ENCODE results near the gene INPP5J.
"Not testable (repeated sequence)": the region's sequence is repeated elsewhere in the genome, so short reads cannot be mapped to it uniquely, and the experiment has no call there.

The INPP5J gene

DNA sequence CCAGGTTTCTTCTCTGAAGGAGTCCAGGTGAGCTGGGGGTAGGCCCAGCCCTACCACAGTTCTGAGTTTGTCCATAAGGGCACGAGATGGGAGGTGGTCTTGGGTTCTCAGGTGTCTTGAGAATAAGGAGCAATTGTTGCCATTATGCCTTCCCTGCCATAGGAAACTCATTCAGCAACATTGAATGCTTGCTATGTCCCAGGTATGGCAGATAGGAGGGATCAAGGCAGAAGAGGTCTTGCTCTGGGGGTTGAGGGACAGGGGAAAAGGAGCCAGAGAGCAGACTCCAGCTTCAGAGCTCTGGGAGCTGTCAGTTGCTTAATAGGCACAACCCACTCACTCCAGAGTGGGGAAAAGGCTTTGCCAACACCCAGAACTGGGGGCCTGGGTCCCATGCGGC, 19.7 kb upstream of the INPP5J start:
- DNase-seq, result no peak

DNA sequence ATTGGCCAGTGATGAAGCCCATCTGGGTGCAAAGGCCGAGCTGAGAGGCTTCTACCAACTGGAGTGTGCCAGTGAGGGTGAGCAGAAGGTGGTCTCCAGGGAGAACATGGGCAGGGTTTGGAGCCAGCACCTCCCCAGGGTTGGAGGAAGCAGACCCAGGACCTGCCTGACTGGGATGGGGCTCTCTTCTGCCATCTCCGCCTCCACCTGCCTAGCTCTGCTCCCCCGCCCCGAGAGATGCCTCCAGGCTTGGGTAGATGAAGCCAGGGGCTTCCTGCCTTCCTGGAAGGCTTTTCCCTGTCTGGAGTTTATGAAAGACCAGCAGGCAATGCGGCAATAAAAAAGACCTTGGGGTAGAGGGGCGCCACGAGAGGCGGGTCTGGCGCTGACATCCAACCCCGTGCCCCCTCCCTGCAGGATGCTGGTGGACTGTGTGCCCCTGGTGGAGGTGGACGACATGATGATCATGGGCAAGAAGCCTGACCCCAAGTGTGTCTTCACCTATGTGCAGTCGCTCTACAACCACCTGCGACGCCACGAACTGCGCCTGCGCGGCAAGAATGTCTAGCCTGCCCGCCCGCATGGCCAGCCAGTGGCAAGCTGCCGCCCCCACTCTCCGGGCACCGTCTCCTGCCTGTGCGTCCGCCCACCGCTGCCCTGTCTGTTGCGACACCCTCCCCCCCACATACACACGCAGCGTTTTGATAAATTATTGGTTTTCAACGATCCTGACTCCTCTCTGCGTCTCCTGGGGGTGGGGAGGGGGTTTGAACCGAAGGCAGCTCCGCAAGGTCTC, 18.7 kb upstream of the INPP5J start:
- no peak for DNase-seq

DNA sequence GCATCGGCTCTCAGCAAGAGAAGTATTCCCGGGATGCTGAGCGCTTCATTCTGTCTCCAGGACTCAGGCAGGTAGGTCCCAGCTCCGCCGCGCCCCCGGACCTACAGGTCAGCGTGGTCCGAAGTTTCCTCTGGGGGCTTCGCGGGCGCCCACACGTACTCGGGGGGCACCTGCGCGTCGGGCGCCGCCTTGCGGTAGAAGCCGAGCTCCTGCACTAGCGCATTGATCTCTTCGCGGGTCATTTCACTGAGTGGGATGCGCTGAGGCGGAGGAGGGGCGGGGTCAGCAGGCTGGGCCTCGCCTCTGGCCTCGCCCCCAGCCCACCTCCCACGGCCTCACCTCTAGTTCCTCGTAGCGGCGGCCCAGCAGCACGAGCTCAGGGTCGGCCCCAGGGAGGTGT, 17.9 kb upstream of the INPP5J start:
- no peak for DNase-seq

- DNase-seq, result no peak
Observed at GRCh38 chr22:31105282-31105929, 17.4 kb upstream of the INPP5J start.

DNA sequence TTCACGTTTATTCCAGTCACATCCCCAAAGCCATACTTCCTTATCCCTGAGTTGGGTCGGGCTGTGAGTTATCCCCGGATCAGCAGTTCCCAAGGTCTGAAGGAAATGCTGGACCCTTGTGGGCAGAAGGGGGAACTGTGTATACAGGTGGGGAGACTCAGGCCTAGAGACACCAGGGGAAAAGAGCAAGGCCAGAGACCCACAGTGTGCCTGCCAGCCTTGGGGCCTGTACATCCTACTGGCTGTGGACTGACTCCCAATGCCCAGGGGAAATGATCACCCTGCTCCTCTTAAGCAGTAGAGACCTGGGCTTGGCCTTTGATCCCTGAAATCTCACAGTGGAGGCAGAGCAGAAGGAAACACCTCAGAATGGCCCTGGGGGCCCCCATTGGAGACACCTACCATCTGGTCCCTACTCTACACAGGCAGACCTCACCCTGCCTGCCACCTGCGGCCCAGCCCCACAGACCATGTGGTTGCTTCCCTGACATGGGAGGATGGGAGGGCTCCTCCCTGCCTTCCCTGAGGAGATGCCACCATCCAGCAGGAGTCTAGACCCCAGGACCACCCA, 16.7 kb upstream of the INPP5J start:
- no peak for DNase-seq

GRCh38 chr22:31106731-31107177, 16.0 kb upstream of the INPP5J start:
- no peak for DNase-seq

- peak; percentile 39 for DNase-seq
Observed at GRCh38 chr22:31107178-31107893, 15.4 kb upstream of the INPP5J start, which contains the start of gene SELENOM. SELENOM (minus strand) TSS chr22:31107568; CDS start chr22:31107505, 63 bp downstream.

DNA sequence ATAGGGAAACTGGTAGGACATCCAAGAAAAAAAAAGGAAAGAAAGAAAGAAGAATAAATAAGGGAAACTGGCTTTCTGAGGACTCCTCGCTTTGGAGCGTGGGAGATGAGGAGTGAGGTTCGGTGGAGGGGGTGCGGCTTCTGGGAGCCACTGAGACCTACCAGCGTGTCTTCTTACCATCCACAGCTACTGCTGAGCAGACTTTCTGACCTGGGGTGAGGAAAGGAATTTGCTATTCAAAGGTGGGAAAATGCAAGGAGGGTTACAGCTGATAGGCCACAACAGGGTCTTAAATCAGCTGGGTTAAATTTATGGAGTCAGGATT, 14.9 kb upstream of the INPP5J start:
- DNase-seq, result no peak

GRCh38 chr22:31112547-31113091, 10.1 kb upstream of the INPP5J start:
- not testable (repeated sequence) for DNase-seq

- no peak for DNase-seq
Observed at GRCh38 chr22:31118046-31118820, 4.5 kb upstream of the INPP5J start.

DNA sequence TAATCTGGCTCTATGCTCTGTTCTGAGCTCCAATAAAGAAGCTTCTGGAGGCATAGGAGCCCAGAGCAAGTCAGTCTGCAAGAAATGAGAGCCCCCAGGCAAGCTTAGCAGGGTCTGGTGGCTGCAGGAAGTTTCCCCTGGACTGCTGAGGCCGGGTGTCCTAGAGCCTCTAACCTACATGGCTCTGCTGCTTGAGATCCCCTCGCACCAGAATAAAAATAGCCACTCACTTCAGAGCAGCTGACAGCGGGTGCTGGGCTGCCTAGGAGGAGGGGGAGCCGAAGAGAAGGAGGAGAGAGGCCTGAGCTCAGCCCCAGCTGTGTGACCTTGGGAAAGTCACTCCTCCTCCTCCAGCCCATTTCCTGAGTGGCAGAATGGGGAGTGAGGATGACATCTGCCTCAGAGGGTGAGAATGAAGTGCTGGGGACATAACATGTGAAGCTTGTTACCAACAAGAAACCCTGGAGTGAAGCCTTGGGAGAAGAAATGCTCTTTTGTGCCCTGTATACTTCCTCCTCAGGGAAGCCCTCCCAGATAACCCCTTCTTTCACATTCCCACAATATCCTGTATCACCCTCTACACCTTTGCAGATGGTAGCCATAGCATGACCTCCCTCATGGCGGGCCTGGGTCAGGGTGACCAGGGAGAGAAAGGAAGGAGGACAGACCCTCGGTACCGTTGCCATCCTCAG, 3.6 kb upstream of the INPP5J start:
- no peak for DNase-seq

DNA sequence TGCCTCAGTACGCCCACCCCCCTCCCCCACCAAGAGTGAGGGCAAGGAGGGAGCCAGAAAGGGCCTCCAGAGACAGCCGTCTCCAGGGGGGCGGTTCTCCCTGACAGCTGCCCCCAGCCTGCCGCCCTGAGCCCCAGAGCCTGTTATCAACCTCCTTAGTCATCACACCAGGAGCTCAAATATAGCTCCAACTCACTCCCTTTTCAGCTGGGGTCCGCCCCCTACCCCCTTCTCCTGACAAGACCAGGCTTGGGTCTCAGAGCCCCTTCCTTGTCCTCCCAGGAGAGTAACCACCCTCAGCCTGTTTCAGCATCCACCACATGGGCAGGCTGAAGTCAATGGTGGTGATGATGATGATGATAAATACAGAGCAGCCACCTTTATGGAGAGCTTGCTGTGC, 2.5 kb upstream of the INPP5J start:
- no peak for DNase-seq

DNA sequence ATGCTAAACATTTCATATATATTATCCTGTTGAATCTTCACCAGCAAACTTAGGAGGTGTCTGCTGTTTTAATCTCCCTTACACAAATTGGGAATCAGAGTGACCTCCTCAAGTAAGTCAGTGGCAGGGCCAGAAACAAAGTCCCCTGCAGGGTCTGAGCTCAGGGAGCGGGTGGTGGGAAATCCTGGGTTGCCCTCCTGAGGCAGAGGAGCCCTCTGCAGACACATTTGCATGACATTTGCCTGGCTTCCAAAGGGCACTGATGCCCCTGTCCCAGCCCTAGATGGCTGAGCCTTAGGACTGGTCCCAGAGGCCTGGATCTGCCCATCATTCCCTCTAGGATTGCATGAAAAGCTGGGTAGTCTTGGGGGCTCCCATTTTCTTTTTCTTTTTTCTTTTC, 2.1 kb upstream of the INPP5J start:
- DNase-seq, result no peak

GRCh38 chr22:31121403-31121802, 1.4 kb upstream of the INPP5J start:
- no peak for DNase-seq

- no peak for DNase-seq
Observed at GRCh38 chr22:31122196-31122531, 602 bp upstream of the INPP5J start.

DNA sequence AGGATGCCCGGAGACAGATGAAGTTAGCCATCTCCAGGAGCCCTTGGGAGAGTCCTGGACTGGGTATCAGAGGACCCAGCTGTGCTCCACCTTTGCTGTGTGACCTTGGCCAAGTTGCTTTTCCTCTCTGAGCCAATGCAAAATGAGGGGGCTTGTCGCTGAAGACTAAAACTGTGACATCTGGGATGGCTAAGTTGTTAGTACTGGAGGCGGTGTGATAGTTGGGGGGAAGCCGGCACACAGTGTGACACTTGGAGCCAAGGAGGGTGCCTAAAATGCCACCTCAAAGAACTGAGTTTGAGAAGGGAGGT, 481 bp downstream of the INPP5J start:
- DNase-seq, result no peak

GRCh38 chr22:31124290-31124689, 1.5 kb downstream of the INPP5J start:
- no peak for DNase-seq

GRCh38 chr22:31124811-31125465, 2.2 kb downstream of the INPP5J start:
- no peak for DNase-seq

DNA sequence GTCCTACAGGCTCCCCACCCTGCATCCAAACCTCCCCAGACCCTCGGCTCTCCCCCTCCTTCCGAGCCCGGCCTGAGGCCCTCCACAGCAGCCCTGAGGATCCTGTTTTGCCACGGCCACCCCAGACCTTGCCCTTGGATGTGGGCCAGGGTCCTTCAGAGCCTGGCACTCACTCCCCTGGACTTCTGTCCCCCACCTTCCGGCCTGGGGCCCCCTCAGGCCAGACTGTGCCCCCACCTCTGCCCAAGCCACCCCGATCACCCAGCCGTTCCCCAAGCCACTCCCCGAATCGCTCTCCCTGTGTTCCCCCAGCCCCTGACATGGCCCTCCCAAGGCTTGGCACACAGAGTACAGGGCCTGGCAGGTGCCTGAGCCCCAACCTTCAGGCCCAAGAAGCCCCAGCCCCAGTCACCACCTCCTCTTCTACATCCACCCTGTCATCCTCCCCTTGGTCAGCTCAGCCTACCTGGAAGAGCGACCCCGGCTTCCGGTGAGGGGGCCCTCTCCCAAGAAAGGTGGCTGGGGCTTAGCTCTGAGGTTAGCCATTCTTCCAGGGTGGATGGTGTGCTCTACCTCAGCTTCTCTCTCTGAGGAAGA, 2.9 kb downstream of the INPP5J start:
- no peak for DNase-seq

GRCh38 chr22:31126128-31126868, 3.5 kb downstream of the INPP5J start:
- no peak for DNase-seq

GRCh38 chr22:31126869-31127175, 4.1 kb downstream of the INPP5J start:
- no peak for DNase-seq

All from NCI-H187 treated with DMSO at 0.1 percent for 48 hours (cell line).